Esophagus muscularis mucosa (tissue), 4 donors: ENCODE results near the gene ERN2.

Experiments
- EP300 ChIP-seq: sonication (generic); formaldehyde crosslinking; IDR thresholded peaks from one replicate; pipeline ENCODE4 v1.6.1; 2017; ENCODE audit warnings: antibody characterized with exemption
- POLR2AphosphoS5 ChIP-seq, 2 donors: sonication (generic); formaldehyde crosslinking; IDR thresholded peaks; one replicate each; pipeline ENCODE4 v1.6.1; 2017; ENCODE audit warnings: antibody characterized with exemption in 2 of 2
- TF ChIP-seq, protein P1 (sequence below), 3 experiments: fragments of 200-600 bp in 2 of 3; fragments of 450-650 bp in 1 of 3; sonication (generic) in 2 of 3; IDR thresholded peaks; one replicate each; pipeline ENCODE4 v1.5.1; 2017 to 2019; ENCODE audit warnings: antibody characterized with exemption in 3 of 3, mild to moderate bottlenecking in 2 of 3, moderate library complexity in 1 of 3

DNA sequence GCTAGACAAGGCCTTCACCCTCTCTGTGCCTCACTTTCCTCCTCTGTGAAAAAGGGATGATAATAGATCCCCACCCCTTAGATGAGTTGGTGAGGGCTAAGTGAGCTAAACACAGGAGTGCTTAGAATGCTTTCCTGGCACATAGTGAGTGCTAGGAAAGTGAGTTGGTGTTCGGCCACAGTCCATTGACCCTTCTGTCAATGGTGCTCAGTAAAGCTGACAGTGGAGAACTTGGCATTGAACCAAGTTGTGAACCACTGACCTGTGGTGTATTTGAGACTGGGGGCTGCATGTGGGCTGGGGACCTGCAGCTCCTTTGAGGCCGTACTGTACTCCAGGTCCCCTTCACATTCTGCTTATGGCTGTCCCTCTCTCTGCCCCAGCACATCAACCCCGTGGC lies 29.5 kb downstream of the ERN2 start:
- TF ChIP-seq, protein P1, sequence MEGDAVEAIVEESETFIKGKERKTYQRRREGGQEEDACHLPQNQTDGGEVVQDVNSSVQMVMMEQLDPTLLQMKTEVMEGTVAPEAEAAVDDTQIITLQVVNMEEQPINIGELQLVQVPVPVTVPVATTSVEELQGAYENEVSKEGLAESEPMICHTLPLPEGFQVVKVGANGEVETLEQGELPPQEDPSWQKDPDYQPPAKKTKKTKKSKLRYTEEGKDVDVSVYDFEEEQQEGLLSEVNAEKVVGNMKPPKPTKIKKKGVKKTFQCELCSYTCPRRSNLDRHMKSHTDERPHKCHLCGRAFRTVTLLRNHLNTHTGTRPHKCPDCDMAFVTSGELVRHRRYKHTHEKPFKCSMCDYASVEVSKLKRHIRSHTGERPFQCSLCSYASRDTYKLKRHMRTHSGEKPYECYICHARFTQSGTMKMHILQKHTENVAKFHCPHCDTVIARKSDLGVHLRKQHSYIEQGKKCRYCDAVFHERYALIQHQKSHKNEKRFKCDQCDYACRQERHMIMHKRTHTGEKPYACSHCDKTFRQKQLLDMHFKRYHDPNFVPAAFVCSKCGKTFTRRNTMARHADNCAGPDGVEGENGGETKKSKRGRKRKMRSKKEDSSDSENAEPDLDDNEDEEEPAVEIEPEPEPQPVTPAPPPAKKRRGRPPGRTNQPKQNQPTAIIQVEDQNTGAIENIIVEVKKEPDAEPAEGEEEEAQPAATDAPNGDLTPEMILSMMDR (IDR thresholded peaks at IDR 0.05), result no peak
- TF ChIP-seq EP300, result no peak
- no peak for TF ChIP-seq POLR2AphosphoS5 (IDR thresholded peaks at IDR 0.05)
